OCI-M1 (cell line): ENCODE data around the gene GAN.
"Not testable (repeated sequence)": the region's sequence is repeated elsewhere in the genome, so short reads cannot be mapped to it uniquely, and the experiment has no call there.

Experiments used
- DNase-seq: peaks from one replicate; lab custom pipeline; 2025; lab: John Stamatoyannopoulos, UW

The GAN gene

GRCh38 chr16:81397879-81398520 is 83.2 kb downstream of the GAN start:
- no peak for DNase-seq

GRCh38 chr16:81399909-81400308 is 85.1 kb downstream of the GAN start:
- no peak for DNase-seq

GRCh38 chr16:81401035-81401950 is 86.5 kb downstream of the GAN start:
- no peak for DNase-seq

GRCh38 chr16:81403208-81403600 is 88.4 kb downstream of the GAN start:
- no peak for DNase-seq

GRCh38 chr16:81403601-81404391 is 89.0 kb downstream of the GAN start:
- peak; percentile 94 for DNase-seq

GRCh38 chr16:81405002-81405401 is 90.2 kb downstream of the GAN start:
- DNase-seq = not testable (repeated sequence)

GRCh38 chr16:81405702-81406113 is 90.9 kb downstream of the GAN start:
- DNase-seq = no peak

GRCh38 chr16:81408409-81408950 is 93.7 kb downstream of the GAN start:
- no peak for DNase-seq

- no peak for DNase-seq
Observed at GRCh38 chr16:81409016-81409556, 94.3 kb downstream of the GAN start.

- no peak for DNase-seq
Observed at GRCh38 chr16:81410643-81411293, 96.0 kb downstream of the GAN start.

- DNase-seq = no peak
Observed at GRCh38 chr16:81413245-81413990, 98.7 kb downstream of the GAN start.

- no peak for DNase-seq
Observed at GRCh38 chr16:81415751-81416150, 101.0 kb downstream of the GAN start.

- no peak for DNase-seq
Observed at GRCh38 chr16:81416749-81417148, 102.0 kb downstream of the GAN start.

- DNase-seq = no peak
Observed at GRCh38 chr16:81417210-81417609, 102.4 kb downstream of the GAN start.

GRCh38 chr16:81419806-81420205 is 105.0 kb downstream of the GAN start:
- DNase-seq = no peak

- no peak for DNase-seq
Observed at GRCh38 chr16:81421126-81421525, 106.4 kb downstream of the GAN start.

- DNase-seq = no peak
Observed at GRCh38 chr16:81421536-81421935, 106.8 kb downstream of the GAN start.

- DNase-seq = not testable (repeated sequence)
Observed at GRCh38 chr16:81422153-81422552, 107.4 kb downstream of the GAN start.

GRCh38 chr16:81424771-81425170 is 110.0 kb downstream of the GAN start:
- peak; percentile 46 for DNase-seq

- no peak for DNase-seq
Observed at GRCh38 chr16:81427219-81427618, 112.5 kb downstream of the GAN start.
